HS-27A (cell line): ENCODE results near the gene ANO1.

ENCODE experiments used
- DNase-seq: peaks from one replicate; pipeline ENCODE4 v3.0.0-alpha.2; 2012; ENCODE audit warnings: low read depth, missing footprints

The ANO1 gene

GRCh38 chr11:70115778-70116177 lies 37.7 kb downstream of the ANO1 start:
- no peak for DNase-seq

DNA sequence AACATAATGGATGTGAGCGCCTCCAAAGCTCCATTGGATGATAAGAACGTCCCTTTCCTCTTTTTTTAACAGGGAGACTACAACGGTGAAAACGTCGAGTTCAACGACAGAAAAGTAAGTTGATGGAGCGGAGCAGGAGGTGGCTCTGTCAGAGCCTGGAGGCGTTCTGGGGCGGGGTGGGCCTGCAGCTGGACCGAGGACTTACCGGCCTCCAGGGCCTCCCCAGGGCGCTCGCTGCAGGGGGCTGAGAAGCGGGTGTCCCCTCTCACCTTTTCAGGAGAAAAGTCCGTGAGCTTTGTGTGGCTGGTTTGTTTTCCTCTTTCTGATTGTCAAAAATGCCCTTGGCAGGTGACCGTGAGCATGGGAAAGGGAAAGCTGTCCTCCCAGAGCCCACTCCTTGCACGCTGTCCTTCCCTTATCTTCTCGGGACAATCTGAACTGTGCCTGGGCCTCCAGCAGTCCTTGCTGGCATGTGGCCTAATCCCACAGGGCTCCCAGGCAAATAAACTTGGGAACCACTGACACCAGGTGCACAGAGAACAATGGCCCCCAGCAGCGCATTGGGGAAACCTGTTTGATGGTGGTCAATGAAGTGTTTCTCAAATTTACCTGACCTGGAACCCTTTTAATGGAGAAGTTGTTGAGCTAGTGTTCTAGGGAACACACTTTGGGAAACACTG lies 38.4 kb downstream of the ANO1 start:
- no peak for DNase-seq

GRCh38 chr11:70117567-70118145 lies 39.5 kb downstream of the ANO1 start:
- no peak for DNase-seq

DNA sequence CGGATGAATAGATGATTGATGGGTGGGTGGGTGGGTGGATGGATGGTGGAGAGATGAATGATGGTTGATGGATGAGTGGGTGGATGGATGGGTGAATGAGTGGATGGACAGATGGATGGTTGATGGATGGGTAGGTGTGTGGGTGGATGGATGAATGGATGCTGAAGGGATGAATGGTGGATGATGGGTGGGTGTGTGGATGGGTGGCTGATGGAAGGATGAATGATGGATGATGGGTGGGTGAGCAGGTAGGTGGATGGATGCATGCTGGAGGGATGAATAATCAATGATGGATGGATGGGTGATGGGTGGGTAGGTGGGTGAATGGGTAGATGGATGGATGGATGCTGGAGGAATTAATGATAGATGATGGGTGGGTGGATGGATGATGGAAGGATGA lies 40.5 kb downstream of the ANO1 start:
- DNase-seq = no peak

DNA sequence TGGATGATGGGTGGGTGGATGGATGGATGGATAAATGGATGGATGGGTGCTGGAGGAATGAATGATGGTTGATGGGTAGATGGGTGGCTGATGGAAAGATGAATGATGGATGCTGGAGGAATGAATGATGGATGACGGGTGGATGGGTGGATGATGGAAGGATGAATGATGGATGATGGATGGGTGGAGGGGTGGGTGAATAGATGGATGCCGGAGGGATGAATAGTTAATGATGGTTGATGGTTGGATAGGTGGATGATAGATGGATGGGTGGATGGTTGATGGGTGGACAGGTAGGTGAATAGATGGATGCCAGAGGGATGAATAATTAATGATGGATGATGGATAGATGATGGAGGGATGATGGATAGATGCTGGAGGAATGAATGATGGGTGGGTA lies 41.4 kb downstream of the ANO1 start:
- DNase-seq = no peak

GRCh38 chr11:70120674-70121073 lies 42.6 kb downstream of the ANO1 start:
- DNase-seq = no peak

GRCh38 chr11:70122490-70123198 lies 44.5 kb downstream of the ANO1 start:
- no peak for DNase-seq

DNA sequence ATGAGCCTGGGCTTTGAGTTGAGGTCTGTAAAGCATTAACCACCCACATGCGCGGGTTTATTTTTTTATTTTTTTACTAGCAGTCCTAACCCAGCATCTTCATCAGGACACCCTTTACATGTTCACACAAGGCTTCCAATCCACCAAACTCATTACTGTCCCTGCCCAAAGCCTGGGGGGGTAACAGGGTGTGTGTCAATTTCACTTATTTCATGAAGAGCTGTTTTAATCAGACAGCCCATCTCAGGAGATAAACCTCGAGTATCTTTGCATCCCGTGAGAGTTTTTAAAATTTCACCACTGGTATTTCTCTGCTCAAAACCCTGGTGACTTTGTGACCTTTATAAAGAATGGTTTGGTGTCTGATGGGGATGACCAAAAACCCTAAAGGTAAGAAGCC lies 45.6 kb downstream of the ANO1 start:
- DNase-seq = no peak

DNA sequence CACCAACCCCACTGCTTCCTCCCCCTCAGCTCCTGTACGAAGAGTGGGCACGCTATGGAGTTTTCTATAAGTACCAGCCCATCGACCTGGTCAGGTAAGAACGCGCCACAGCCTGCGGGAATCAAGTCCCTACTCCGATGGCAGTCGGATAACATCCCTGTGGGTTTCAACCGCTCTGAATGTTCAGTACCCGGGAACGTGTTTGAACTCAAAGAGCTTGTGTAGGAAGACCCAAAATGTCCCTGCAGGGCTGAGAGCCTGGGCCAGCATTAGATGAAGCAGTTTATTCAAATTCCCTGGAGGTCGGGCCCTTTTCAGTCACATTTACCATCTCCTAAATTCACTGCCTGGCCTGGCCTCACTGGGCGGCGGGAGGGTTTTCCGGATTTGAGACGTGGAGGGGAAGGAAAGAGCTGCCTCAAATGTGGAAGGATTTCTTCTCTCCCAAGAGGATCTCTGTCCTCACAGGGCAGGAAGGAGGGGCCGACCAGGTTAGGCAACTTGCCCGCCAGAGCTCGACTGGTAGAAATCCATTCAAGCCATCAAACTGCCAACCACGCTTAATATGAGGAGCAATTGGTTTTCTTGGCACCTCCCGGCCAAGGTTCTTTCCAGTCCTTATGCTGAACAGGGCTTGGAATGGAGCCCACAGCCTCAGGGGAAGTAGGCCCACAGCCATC lies 46.3 kb downstream of the ANO1 start:
- DNase-seq = no peak

GRCh38 chr11:70126494-70126893 lies 48.4 kb downstream of the ANO1 start:
- no peak for DNase-seq

- peak; percentile 62 for DNase-seq
Observed at GRCh38 chr11:70127653-70128434, 49.7 kb downstream of the ANO1 start.

- no peak for DNase-seq
Observed at GRCh38 chr11:70128435-70128906, 50.4 kb downstream of the ANO1 start.

DNA sequence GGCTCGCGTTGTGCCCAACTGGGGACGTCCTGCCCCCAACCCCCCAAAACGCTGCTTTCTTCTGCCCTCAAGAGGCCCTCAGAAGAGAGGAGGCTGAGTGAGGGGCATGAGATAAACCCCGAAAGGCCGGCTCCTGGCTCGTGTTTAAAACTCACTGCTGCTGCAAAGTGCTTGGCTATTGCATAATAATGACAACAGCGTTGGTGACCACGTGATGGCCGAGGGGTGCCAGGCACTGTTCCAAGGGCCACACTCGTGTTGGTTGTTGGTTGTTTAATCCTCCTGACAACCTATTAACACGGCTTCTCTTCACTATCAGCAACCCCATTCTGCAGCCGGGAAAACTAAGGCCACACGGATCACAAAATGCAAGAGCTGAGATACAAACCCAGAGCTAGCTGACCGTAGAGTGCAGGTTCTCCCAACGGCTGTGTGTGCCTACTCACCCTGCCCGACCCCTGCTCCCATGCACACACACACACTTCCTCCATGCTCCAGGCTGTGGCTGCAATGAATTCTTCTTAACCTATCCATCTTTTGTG lies 51.0 kb downstream of the ANO1 start:
- DNase-seq = no peak

DNA sequence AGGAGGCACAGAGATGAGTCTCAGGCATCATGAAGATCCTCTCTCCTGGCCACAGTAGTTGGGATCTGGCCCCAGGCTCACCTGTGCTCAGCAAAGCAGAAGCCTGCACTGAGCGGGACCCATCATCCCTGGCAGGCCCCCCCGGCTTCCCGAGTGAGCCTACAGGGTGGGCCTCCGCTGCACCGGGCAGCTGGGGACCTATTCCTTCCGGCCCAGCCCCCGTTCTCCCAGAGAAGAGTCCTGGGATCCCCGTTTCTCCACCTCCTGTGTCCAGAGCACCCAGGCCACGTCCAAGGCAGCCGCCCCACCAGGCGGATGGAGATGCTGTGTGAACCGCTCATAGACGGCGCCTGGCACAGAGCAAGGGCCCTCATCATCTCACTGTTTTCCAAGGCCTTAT lies 52.5 kb downstream of the ANO1 start:
- DNase-seq = no peak

DNA sequence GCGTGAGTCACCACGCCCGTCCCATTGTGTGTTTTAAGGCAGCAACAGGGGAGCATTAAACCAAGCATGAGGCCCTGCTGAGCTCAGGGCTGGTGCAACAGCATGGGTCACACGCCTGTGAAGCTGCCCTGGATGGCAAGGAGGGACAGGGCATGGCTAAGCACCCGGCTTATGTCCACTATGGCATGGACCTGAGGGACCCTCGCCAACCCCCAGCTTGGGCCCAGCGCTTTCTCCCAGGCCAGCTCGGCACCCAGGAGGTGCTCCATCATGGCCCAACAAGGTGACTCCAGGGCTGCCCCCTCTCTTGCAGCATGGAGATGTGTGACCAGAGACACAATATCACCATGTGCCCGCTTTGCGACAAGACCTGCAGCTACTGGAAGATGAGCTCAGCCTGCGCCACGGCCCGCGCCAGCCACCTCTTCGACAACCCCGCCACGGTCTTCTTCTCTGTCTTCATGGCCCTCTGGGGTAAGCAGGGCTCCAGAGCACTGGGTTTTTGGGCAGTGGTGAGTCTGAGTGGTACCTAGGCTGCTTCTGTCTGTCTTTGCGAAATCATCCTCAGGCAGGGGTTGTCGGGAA lies 53.6 kb downstream of the ANO1 start:
- no peak for DNase-seq

GRCh38 chr11:70132641-70133040 lies 54.5 kb downstream of the ANO1 start:
- DNase-seq = no peak

- no peak for DNase-seq
Observed at GRCh38 chr11:70133771-70134335, 55.7 kb downstream of the ANO1 start.

- DNase-seq = no peak
Observed at GRCh38 chr11:70134490-70134889, 56.4 kb downstream of the ANO1 start.

- no peak for DNase-seq
Observed at GRCh38 chr11:70135142-70135541, 57.0 kb downstream of the ANO1 start.

DNA sequence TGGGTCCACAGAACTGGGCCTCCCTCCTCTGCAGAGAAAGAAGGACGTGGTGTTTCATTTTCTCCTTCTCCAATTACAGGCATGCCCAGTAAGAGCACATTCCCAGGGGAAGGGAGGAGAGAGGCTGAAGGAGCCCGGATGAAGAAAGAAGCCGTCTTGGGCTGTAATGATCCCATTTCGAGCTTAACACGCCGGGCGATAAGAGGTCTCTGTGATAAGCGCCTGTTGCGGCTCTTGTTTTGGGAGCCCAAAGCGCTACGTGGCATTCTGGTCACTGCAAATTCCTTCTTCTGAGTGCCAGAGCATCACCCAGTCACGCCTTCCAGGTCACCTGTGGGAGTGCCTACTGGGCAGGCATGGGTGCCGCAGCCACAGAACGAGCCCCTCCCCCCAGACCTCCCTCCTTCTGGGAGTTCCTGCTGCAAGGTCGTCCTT lies 57.5 kb downstream of the ANO1 start:
- DNase-seq = no peak

GRCh38 chr11:70137383-70137782 lies 59.3 kb downstream of the ANO1 start:
- DNase-seq = no peak
